ENCODE data around the gene NR2C2AP.
A peak's percentile ranks its signal among the peaks of the same experiment; 100 is the strongest.
"Not testable (repeated sequence)": the region's sequence is repeated elsewhere in the genome, so short reads cannot be mapped to it uniquely, and the experiment has no call there.

The NR2C2AP gene

GRCh38 chr19:19179548-19180441, 23.4 kb downstream of the NR2C2AP start:
- DNase-seq, result peak; percentile 19

- DNase-seq, result no peak
Measured at GRCh38 chr19:19176950-19177349, 26.3 kb downstream of the NR2C2AP start.

GRCh38 chr19:19173243-19173642, 30.0 kb downstream of the NR2C2AP start:
- not testable (repeated sequence) for DNase-seq

GRCh38 chr19:19171821-19172532, 31.2 kb downstream of the NR2C2AP start:
- DNase-seq, result peak; percentile 16

GRCh38 chr19:19170873-19171672, 32.1 kb downstream of the NR2C2AP start:
- no peak for DNase-seq

- peak; percentile 48 for DNase-seq
Measured at GRCh38 chr19:19170053-19170872, 33.0 kb downstream of the NR2C2AP start, which contains the start of gene MEF2B. Gene MEF2B (minus strand): TSS chr19:19170263. CDS start chr19:19150735, 19,528 bp downstream.

- no peak for DNase-seq
Measured at GRCh38 chr19:19169236-19170052, 33.8 kb downstream of the NR2C2AP start.

- DNase-seq, result no peak
Measured at GRCh38 chr19:19167612-19168011, 35.6 kb downstream of the NR2C2AP start.

GRCh38 chr19:19165396-19165795, 37.8 kb downstream of the NR2C2AP start:
- DNase-seq, result no peak

GRCh38 chr19:19162495-19162894, 40.7 kb downstream of the NR2C2AP start:
- DNase-seq, result no peak

GRCh38 chr19:19160461-19161035, 42.7 kb downstream of the NR2C2AP start:
- DNase-seq, result no peak

GRCh38 chr19:19159534-19159933, 43.7 kb downstream of the NR2C2AP start:
- DNase-seq, result no peak

GRCh38 chr19:19157808-19158207, 45.4 kb downstream of the NR2C2AP start:
- DNase-seq, result no peak

GRCh38 chr19:19155495-19156219, 47.6 kb downstream of the NR2C2AP start:
- DNase-seq, result no peak

GRCh38 chr19:19154768-19155494, 48.3 kb downstream of the NR2C2AP start:
- DNase-seq, result no peak

- no peak for DNase-seq
Measured at GRCh38 chr19:19152668-19153384, 50.4 kb downstream of the NR2C2AP start.

- no peak for DNase-seq
Measured at GRCh38 chr19:19151418-19151817, 51.8 kb downstream of the NR2C2AP start.

All from EL (cell line).